Psoas muscle (tissue), 8 donors: ENCODE measurements around the gene IPO4. TPM values are rescaled to one million over a fixed set of nuclear protein-coding genes. Genes with fewer than 3 reads are reported as not detected.

Source experiments
- ATAC-seq, 4 donors: fragments of 200-7000 bp; cut with Tn5 transposase; one replicate each; pipeline ENCODE4 v1.9.1; 2020; ENCODE audit warnings: moderate library complexity in 3 of 4, mild to moderate bottlenecking in 2 of 4
- DNase-seq, 2 donors: peaks; one replicate each; pipeline ENCODE4 v3.0.0-alpha.2; 2020
- H3K27ac ChIP-seq: fragments of 200-600 bp; one replicate; pipeline ENCODE4 v1.8.0; 2022
- H3K27me3 ChIP-seq, 3 donors: fragments of 200-600 bp in 1 of 3; one replicate each; pipeline versions ENCODE4 v1.6.1 to v1.8.0; 2013 to 2022; ENCODE audit warnings: low read length in 2 of 3, mild to moderate bottlenecking in 2 of 3, moderate library complexity in 1 of 3; ENCODE audit not compliant: insufficient read depth in 3 of 3
- H3K36me3 ChIP-seq, 2 donors: fragments of 200-600 bp in 1 of 2; one replicate each; pipeline versions ENCODE4 v1.6.1 to v1.8.0; 2013 to 2022; ENCODE audit warnings: low read depth in 1 of 2, mild to moderate bottlenecking in 1 of 2, moderate library complexity in 1 of 2; ENCODE audit not compliant: insufficient read depth in 1 of 2
- H3K4me1 ChIP-seq: fragments of 200-600 bp; one replicate; pipeline ENCODE4 v1.8.0; 2022
- H3K4me3 ChIP-seq: fragments of 200-600 bp; one replicate; pipeline ENCODE4 v1.8.0; 2022; ENCODE audit warnings: mild to moderate bottlenecking
- H3K9me3 ChIP-seq: fragments of 200-600 bp; one replicate; pipeline ENCODE4 v1.8.0; 2022
- WGBS, 3 donors: extraction: QIAGEN DNeasy Blood & Tissue Kit; methylation state at CpG; one replicate each; pipeline versions ENCODE4 v1.1.6 to v1.1.7; 2013; 5-methylcytosine and 5-hydroxymethylcytosine counted together
- intact Hi-C, 2 donors: fragments of 100-400 bp; cut with DNase I; formaldehyde crosslinking; loops; one replicate each; pipeline versions ENCODE4 v1.11.0 to v1.14.2; 2022
- polyA plus RNA-seq, 3 donors: library from polyadenylated mRNA; stranded (reverse); fragments of 200-250 nt; gene quantifications; one replicate each; pipeline ENCODE4 v1.2.3, GENCODE V29; 2013
- total RNA-seq, 4 donors: library from RNA; stranded (reverse); fragmentation: NEBNext Ultra II Directional in 2 of 4; extraction: Animal tissue kit (Norgen Biotek cat#: 25700) in 2 of 4; gene quantifications; one replicate each; pipeline versions ENCODE4 v1.2.1 to v1.2.4, GENCODE V29; 2021 to 2023
- TF ChIP-seq, protein P1 (sequence below): fragments of 200-600 bp; IDR thresholded peaks from one replicate; pipeline ENCODE4 v1.8.0; 2022; ENCODE audit warnings: antibody characterized with exemption
- donor health status: healthy with polysubstance abuse.
- donor health status: DM: no; HTN: no; CAD: no; lungs with moderate emphysema.
- donor health status: Bipolar disorder and iron deficiency.
- donor health status: healthy.
- donor health status: DM: yes; HTN: yes; CAD: no.
- donor health status: DM: no; HTN: no; CAD: no.
- donor health status: DM: no; HTN: no; CAD: no.
- donor health status: DM: yes; HTN: yes; CAD: no.

IPO4 gene
- total and polyA plus RNA-seq, 7 donors: 28.8 to 99.7 (median 62.4) TPM

- TF ChIP-seq, protein P1, sequence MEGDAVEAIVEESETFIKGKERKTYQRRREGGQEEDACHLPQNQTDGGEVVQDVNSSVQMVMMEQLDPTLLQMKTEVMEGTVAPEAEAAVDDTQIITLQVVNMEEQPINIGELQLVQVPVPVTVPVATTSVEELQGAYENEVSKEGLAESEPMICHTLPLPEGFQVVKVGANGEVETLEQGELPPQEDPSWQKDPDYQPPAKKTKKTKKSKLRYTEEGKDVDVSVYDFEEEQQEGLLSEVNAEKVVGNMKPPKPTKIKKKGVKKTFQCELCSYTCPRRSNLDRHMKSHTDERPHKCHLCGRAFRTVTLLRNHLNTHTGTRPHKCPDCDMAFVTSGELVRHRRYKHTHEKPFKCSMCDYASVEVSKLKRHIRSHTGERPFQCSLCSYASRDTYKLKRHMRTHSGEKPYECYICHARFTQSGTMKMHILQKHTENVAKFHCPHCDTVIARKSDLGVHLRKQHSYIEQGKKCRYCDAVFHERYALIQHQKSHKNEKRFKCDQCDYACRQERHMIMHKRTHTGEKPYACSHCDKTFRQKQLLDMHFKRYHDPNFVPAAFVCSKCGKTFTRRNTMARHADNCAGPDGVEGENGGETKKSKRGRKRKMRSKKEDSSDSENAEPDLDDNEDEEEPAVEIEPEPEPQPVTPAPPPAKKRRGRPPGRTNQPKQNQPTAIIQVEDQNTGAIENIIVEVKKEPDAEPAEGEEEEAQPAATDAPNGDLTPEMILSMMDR: no peak
- DNase-seq (peak in 1 of 2 donors; percentile 38), ATAC-seq (no peak)
- H3K4me1 ChIP-seq: peaks cover 32% of the 10 kb centered on the region
- no peaks in the 10 kb centered on the region for H3K27me3 ChIP-seq
- H3K9me3 ChIP-seq: no peaks in the 10 kb centered on the region
- H3K27ac ChIP-seq: no peak overlapping the region
- WGBS, 3 donors: 91 to 92% (median 91%) methylated on average over 14 to 15 of the region's 15 CpGs
- H3K36me3 ChIP-seq: peaks cover 6 to 90% of the 10 kb centered on the region in 2 donors
- no peak overlapping the region for H3K4me3 ChIP-seq
- intact Hi-C loops: no loop called here
Measured at GRCh38 chr14:24183014-24183481, 5.6 kb downstream of the IPO4 start.

DNA sequence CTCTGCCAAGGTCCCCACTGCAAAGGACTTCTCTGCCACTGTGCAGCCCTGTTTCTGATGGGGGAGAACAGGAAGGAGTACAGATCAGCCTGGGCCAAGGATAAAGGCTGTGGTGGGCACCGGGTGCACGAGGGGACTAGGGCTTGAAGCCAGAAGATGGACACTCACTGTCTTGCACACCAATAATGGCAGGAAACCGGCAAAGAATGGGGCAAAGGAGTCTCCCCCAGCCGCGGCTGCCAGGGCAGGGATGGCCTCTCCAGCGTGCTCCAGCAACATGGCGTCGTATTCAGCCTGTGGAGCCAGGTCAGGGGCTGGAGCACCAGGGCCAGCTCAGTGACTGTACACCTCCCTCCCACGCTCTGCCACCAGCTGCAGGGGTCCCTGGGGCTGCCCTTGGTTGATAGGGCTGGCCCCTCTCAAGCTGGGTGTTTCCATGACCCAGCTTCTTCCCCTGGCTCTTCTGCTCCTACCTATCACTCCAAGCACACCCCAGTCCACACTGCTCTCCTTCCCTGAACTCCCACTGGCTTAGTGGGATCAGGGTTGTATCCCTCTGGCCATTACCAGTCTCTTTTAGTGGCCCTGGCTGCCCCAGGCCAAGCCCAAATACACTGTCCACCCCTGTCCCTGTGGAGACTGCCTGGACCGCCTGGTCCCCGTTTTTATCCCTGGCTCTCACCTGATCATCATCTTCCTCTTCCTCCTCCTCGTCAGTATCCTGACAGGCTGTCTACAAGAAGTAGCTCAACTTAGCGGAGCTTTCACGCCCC, 6.3 kb downstream of the IPO4 start:
- peak in 1 of 2 donors; percentile 32 for DNase-seq
- TF ChIP-seq, protein P1: no peak
- no peaks in the 10 kb centered on the region for H3K9me3 ChIP-seq
- no peak overlapping the region for H3K4me3 ChIP-seq
- H3K27me3 ChIP-seq: no peaks in the 10 kb centered on the region
- ATAC-seq: no peak
- no peak overlapping the region for H3K27ac ChIP-seq
- H3K36me3 ChIP-seq: peaks cover 6 to 94% of the 10 kb centered on the region in 2 donors
- intact Hi-C loops: no loop called here
- 86 to 88% (median 87%) methylated on average over 14 of the region's 14 CpGs for WGBS, 3 donors
- H3K4me1 ChIP-seq: peaks cover 25% of the 10 kb centered on the region

DNA sequence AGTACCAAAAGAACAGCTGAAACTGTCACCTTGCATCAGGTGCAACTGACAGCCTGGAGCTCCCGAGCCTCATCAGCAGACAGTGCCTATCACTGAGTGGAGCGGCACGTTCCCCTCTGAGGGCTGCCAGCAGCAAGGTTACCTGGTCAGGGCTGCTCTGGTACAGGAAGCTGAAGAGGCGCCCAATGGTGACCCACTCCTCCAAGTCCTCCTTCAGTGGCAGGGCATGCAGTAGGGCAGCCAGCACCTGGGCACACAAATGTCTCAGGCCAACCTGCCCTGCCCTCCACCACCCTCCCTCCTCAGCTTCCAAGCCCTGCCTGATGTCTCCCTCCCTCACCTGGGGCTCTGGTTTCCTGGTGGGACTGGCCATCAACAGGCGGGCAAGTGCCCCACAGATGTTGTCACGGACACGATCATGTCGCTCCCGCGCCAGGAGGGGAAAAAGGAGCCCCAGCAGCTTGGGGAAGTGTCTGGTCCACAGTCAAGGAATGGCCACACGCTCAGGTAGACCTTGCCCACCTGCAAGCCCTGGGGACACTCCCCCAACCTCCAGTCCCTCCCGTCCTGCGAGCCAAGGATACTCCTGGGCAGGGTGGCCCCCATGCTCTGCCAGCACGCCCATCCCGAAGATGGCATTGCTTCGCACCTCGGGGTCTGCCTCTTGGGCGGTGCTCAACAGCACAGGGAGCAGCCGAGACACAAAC, 7.1 kb downstream of the IPO4 start:
- H3K27ac ChIP-seq: no peak overlapping the region
- WGBS, 3 donors: 88 to 89% (median 88%) methylated on average over 19 of the region's 19 CpGs
- TF ChIP-seq, protein P1: no peak
- ATAC-seq: no peak
- no peaks in the 10 kb centered on the region for H3K9me3 ChIP-seq
- peaks cover 4 to 96% of the 10 kb centered on the region in 2 donors for H3K36me3 ChIP-seq
- H3K4me1 ChIP-seq: peaks cover 20% of the 10 kb centered on the region
- H3K27me3 ChIP-seq: no peaks in the 10 kb centered on the region
- H3K4me3 ChIP-seq: no peak overlapping the region
- intact Hi-C loops: no loop called here
- peak in 1 of 2 donors; percentile 46 for DNase-seq

- Histone ChIP-seq H3K27me3 (no peaks in the 10 kb centered on the region), H3K4me3 (no peak overlapping the region), H3K4me1 (peaks cover 20% of the 10 kb centered on the region), H3K27ac (peak overlapping the region; percentile 79), H3K9me3 (no peaks in the 10 kb centered on the region), H3K36me3 (peaks cover under 1 to 88% of the 10 kb centered on the region in 2 donors)
- intact Hi-C loops: no loop called here
- DNase-seq (peak in 1 of 2 donors; percentile 43), ATAC-seq (peak; percentile 65 to 76 (median 70))
- WGBS, 3 donors: 46 to 71% (median 61%) methylated on average over 18 of the region's 18 CpGs
- TF ChIP-seq, protein P1: no peak
Measured at GRCh38 chr14:24179961-24180796, 8.4 kb downstream of the IPO4 start.
